ENCODE results near the gene HS3ST6. TPM values are rescaled to one million over a fixed set of nuclear protein-coding genes. Genes with fewer than 3 reads are reported as not detected.

Gene HS3ST6
- total and polyA plus RNA-seq, 12 donors = 0.03 TPM; not detected in 11

DNA sequence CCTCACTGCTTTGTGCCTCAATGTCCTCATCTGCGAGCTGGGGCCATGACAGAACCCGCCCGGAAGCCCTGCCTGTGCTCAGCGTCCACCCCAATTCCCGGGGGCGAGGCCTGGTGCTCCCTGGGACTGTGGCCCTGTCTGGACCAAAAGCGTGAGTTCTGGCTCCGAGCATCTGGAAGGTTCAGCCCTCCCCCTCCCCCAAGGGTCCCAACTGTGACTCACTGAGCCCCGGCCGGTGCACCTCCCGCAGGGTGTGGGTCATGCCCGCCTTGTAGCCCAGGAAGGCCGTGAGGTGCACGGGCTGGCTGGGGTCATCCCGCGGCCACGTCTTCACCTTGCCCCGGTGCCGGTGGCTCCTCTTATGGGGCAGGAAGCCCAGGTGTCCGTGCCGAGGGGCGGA, 35.5 kb upstream of the HS3ST6 start:
- ATAC-seq = peak in 6 of 8 donors; percentile 20 to 48 (median 24)

DNA sequence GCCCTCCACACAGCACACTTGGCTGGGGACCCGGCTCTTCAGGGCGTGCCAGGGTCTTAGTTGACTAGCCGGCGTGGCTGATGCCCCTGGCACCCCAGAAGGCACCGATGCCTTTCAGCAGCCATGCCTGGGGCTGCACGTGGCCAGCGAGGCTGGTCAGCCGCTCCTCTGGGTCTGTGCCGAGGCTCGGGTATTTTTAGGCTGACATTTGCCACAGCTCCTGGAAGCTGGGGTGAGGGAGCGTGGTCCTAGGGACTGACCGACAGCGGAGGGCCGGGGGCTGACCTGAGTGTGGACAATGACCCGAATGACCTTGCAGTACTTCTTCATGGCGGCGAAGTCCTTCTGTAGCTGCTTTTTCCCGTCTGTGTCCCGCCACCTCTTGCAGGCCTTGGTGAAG, 32.3 kb upstream of the HS3ST6 start:
- Histone ChIP-seq H3K4me3 (no peak overlapping the region), H3K4me1 (peaks cover 0 to 36% (median 12%) of the 10 kb centered on the region in 9 donors), H3K27ac (peak overlapping the region; percentile 36 to 92 (median 78)), H3K27me3 (no peaks in the 10 kb centered on the region), H3K9me3 (no peaks in the 10 kb centered on the region), H3K36me3 (peaks cover 0 to 5% (median 0%) of the 10 kb centered on the region in 9 donors)
- DNase-seq (peak; percentile 61 to 65), ATAC-seq (peak; percentile 32 to 75 (median 68))
- intact Hi-C loops (cut with DNase I) = no loop called here
- TF ChIP-seq, protein P1, sequence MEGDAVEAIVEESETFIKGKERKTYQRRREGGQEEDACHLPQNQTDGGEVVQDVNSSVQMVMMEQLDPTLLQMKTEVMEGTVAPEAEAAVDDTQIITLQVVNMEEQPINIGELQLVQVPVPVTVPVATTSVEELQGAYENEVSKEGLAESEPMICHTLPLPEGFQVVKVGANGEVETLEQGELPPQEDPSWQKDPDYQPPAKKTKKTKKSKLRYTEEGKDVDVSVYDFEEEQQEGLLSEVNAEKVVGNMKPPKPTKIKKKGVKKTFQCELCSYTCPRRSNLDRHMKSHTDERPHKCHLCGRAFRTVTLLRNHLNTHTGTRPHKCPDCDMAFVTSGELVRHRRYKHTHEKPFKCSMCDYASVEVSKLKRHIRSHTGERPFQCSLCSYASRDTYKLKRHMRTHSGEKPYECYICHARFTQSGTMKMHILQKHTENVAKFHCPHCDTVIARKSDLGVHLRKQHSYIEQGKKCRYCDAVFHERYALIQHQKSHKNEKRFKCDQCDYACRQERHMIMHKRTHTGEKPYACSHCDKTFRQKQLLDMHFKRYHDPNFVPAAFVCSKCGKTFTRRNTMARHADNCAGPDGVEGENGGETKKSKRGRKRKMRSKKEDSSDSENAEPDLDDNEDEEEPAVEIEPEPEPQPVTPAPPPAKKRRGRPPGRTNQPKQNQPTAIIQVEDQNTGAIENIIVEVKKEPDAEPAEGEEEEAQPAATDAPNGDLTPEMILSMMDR (IDR thresholded peaks at IDR 0.05) = no peak
- WGBS, 2 donors = 46 to 62% methylated on average over 19 of the region's 19 CpGs

More for the DNA sequence above, 35.5 kb upstream of the HS3ST6 start:
- TF ChIP-seq, protein P1 (IDR thresholded peaks at IDR 0.05) = no peak
- H3K4me1 ChIP-seq = peaks cover 0 to 37% (median 12%) of the 10 kb centered on the region in 9 donors
- peaks cover 0 to 5% (median 0%) of the 10 kb centered on the region in 9 donors for H3K36me3 ChIP-seq
- no peaks in the 10 kb centered on the region for H3K9me3 ChIP-seq
- DNase-seq = no peak
- H3K4me3 ChIP-seq = peak overlapping the region; percentile 23 to 56 (median 46)
- WGBS, 2 donors = 55 to 67% methylated on average over 22 of the region's 22 CpGs
- intact Hi-C loops (cut with DNase I) = no loop called here
- no peaks in the 10 kb centered on the region for H3K27me3 ChIP-seq
- peak overlapping the region; percentile 78 to 98 (median 94) for H3K27ac ChIP-seq

DNA sequence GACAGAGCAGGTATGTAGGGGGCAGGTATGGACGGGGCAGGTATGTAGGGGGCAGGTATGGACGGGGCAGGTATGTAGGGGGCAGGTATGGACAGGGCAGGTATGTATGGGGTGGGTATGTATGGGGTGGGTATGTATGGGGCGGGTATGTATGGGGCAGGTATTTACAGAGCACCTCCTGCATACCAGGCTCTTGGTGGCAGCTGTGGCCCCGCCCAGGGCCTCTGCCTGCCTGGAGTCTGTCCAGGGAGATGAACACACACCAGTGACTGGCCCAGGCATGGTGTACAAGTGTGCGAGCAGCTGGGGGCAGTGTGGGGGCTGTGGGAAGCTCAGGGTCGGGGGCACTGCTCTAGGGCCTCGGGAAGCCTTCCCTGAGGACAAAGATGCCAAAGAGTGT, 31.8 kb upstream of the HS3ST6 start:
- peak; percentile 10 to 45 (median 16) for ATAC-seq
- TF ChIP-seq, protein P1 (IDR thresholded peaks at IDR 0.05) = no peak
- H3K4me1 ChIP-seq = peaks cover 0 to 41% (median 12%) of the 10 kb centered on the region in 9 donors

DNA sequence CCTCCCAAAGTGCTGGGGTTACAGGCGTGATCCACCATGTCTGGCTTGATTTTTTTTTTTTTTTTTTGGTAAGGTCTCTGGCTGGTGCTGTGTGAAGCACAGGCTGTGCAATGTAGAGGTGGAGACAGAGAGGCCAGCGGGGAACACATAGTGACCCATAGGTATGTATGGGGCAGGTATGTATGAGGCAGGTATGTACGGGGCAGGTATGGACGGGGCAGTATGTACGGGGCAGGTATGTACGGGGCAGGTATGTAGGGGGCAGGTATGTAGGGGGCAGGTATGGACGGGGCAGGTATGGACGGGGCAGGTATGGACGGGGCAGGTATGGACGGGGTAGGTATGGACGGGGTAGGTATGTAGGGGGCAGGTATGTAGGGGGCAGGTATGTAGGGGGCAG, 31.3 kb upstream of the HS3ST6 start:
- no peaks in the 10 kb centered on the region for H3K9me3 ChIP-seq
- ATAC-seq = no peak
- peaks cover 0 to 7% (median 0%) of the 10 kb centered on the region in 9 donors for H3K36me3 ChIP-seq
- DNase-seq = no peak
- intact Hi-C loops (cut with DNase I) = no loop called here
- TF ChIP-seq, protein P1 (IDR thresholded peaks at IDR 0.05) = no peak
- 93 to 95% methylated on average over 9 to 11 of the region's 11 CpGs for WGBS, 2 donors
- H3K27me3 ChIP-seq = no peaks in the 10 kb centered on the region
- H3K4me3 ChIP-seq = no peak overlapping the region
- H3K4me1 ChIP-seq = peaks cover 0 to 37% (median 12%) of the 10 kb centered on the region in 9 donors
- H3K27ac ChIP-seq = no peak overlapping the region

More for the DNA sequence above, 31.8 kb upstream of the HS3ST6 start:
- intact Hi-C loops (cut with DNase I) = no loop called here
- Histone ChIP-seq H3K4me3 (no peak overlapping the region), H3K27me3 (no peaks in the 10 kb centered on the region), H3K9me3 (no peaks in the 10 kb centered on the region), H3K36me3 (peaks cover 0 to 5% (median 0%) of the 10 kb centered on the region in 9 donors), H3K27ac (peak overlapping the region; percentile 36 to 92 (median 78))
- 51 to 58% methylated on average over 7 of the region's 7 CpGs for WGBS, 2 donors
- DNase-seq = no peak

Measured in heart right ventricle (tissue), 16 donors.